ENCODE data around the gene AMDHD2. TPM values are rescaled to one million over a fixed set of nuclear protein-coding genes. Genes with fewer than 3 reads are reported as not detected.
"Not testable (repeated sequence)": the region's sequence is repeated elsewhere in the genome, so short reads cannot be mapped to it uniquely, and the experiment has no call there.

The AMDHD2 gene
- total and polyA plus RNA-seq, 2 experiments from 2014 or later = 30.2 to 39.2 TPM

GRCh38 chr16:2551420-2551889 lies 31.3 kb downstream of the AMDHD2 start:
- peak in 1 of 2 donors; percentile 43 for DNase-seq (ENCODE audit: low read depth in 1 of 2, low spot score in 1 of 2)
- H3K4me1 ChIP-seq (ENCODE audit: low read depth); H3K4me3 ChIP-seq; H3K9me3 ChIP-seq (ENCODE audit: low read depth); H3K27ac ChIP-seq; H3K36me3 ChIP-seq; H3K27me3 ChIP-seq: not testable (repeated sequence)
- peak; percentile 6 for TF ChIP-seq CTCF (IDR thresholded peaks at IDR 0.05; ENCODE audit: low read depth, low read length)

GRCh38 chr16:2554709-2555425 lies 34.7 kb downstream of the AMDHD2 start:
- not testable (repeated sequence) for H3K36me3 ChIP-seq; DNase-seq (ENCODE audit: low read depth in 1 of 2, low spot score in 1 of 2); H3K9me3 ChIP-seq (ENCODE audit: low read depth); H3K27ac ChIP-seq; H3K4me1 ChIP-seq (ENCODE audit: low read depth); H3K4me3 ChIP-seq; H3K27me3 ChIP-seq

- H3K27me3 ChIP-seq; H3K36me3 ChIP-seq; H3K27ac ChIP-seq; DNase-seq (ENCODE audit: low read depth in 1 of 2, low spot score in 1 of 2); H3K9me3 ChIP-seq (ENCODE audit: low read depth); H3K4me3 ChIP-seq; H3K4me1 ChIP-seq (ENCODE audit: low read depth): not testable (repeated sequence)
Observed at GRCh38 chr16:2557150-2557549, 37.0 kb downstream of the AMDHD2 start.

GRCh38 chr16:2560131-2560797 lies 40.1 kb downstream of the AMDHD2 start:
- H3K4me1 ChIP-seq (ENCODE audit: low read depth); H3K9me3 ChIP-seq (ENCODE audit: low read depth); DNase-seq (ENCODE audit: low read depth in 1 of 2, low spot score in 1 of 2); H3K27ac ChIP-seq; H3K27me3 ChIP-seq; H3K4me3 ChIP-seq; H3K36me3 ChIP-seq: not testable (repeated sequence)

- not testable (repeated sequence) for H3K4me1 ChIP-seq (ENCODE audit: low read depth); H3K4me3 ChIP-seq; H3K27ac ChIP-seq; H3K9me3 ChIP-seq (ENCODE audit: low read depth); H3K36me3 ChIP-seq; DNase-seq (ENCODE audit: low read depth in 1 of 2, low spot score in 1 of 2); H3K27me3 ChIP-seq
- peak; percentile 19 for TF ChIP-seq CTCF (IDR thresholded peaks at IDR 0.05; ENCODE audit: low read depth, low read length)
Observed at GRCh38 chr16:2560798-2561133, 40.6 kb downstream of the AMDHD2 start.

GRCh38 chr16:2567506-2567905 lies 47.3 kb downstream of the AMDHD2 start:
- not testable (repeated sequence) for H3K27me3 ChIP-seq; H3K4me3 ChIP-seq; H3K4me1 ChIP-seq (ENCODE audit: low read depth); DNase-seq (ENCODE audit: low read depth in 1 of 2, low spot score in 1 of 2); H3K36me3 ChIP-seq; H3K27ac ChIP-seq; H3K9me3 ChIP-seq (ENCODE audit: low read depth)

- not testable (repeated sequence) for H3K4me1 ChIP-seq (ENCODE audit: low read depth); H3K27me3 ChIP-seq; H3K27ac ChIP-seq; H3K4me3 ChIP-seq; H3K9me3 ChIP-seq (ENCODE audit: low read depth); H3K36me3 ChIP-seq; DNase-seq (ENCODE audit: low read depth in 1 of 2, low spot score in 1 of 2)
Observed at GRCh38 chr16:2568573-2568972, 48.4 kb downstream of the AMDHD2 start.

- not testable (repeated sequence) for H3K27ac ChIP-seq; H3K9me3 ChIP-seq (ENCODE audit: low read depth); H3K4me3 ChIP-seq; H3K27me3 ChIP-seq; DNase-seq (ENCODE audit: low read depth in 1 of 2, low spot score in 1 of 2); H3K4me1 ChIP-seq (ENCODE audit: low read depth); H3K36me3 ChIP-seq
Observed at GRCh38 chr16:2572704-2573103, 52.5 kb downstream of the AMDHD2 start.

GRCh38 chr16:2575839-2576238 lies 55.7 kb downstream of the AMDHD2 start:
- not testable (repeated sequence) for H3K9me3 ChIP-seq (ENCODE audit: low read depth); H3K27ac ChIP-seq

GRCh38 chr16:2577044-2577443 lies 56.9 kb downstream of the AMDHD2 start:
- H3K36me3 ChIP-seq; H3K4me1 ChIP-seq (ENCODE audit: low read depth); DNase-seq (ENCODE audit: low read depth in 1 of 2, low spot score in 1 of 2); H3K4me3 ChIP-seq; H3K27me3 ChIP-seq; H3K27ac ChIP-seq; H3K9me3 ChIP-seq (ENCODE audit: low read depth): not testable (repeated sequence)

More at GRCh38 chr16:2575839-2576238, 55.7 kb downstream of the AMDHD2 start:
- not testable (repeated sequence) for DNase-seq (ENCODE audit: low read depth in 1 of 2, low spot score in 1 of 2); H3K27me3 ChIP-seq; H3K36me3 ChIP-seq; H3K4me1 ChIP-seq (ENCODE audit: low read depth); H3K4me3 ChIP-seq

- H3K27me3 ChIP-seq; H3K36me3 ChIP-seq; H3K9me3 ChIP-seq (ENCODE audit: low read depth); H3K4me3 ChIP-seq; DNase-seq (ENCODE audit: low read depth in 1 of 2, low spot score in 1 of 2); H3K27ac ChIP-seq; H3K4me1 ChIP-seq (ENCODE audit: low read depth): not testable (repeated sequence)
Observed at GRCh38 chr16:2578905-2579304, 58.7 kb downstream of the AMDHD2 start.

- peak in 1 of 2 donors; percentile 6 for DNase-seq (ENCODE audit: low read depth in 1 of 2, low spot score in 1 of 2)
- not testable (repeated sequence) for H3K27ac ChIP-seq; H3K4me1 ChIP-seq (ENCODE audit: low read depth); H3K9me3 ChIP-seq (ENCODE audit: low read depth); H3K36me3 ChIP-seq; H3K27me3 ChIP-seq; H3K4me3 ChIP-seq
Observed at GRCh38 chr16:2580143-2580542, 60.0 kb downstream of the AMDHD2 start.
